Measurements from ENCODE around the gene SP3. TPM values are rescaled to one million over a fixed set of nuclear protein-coding genes. Genes with fewer than 3 reads are reported as not detected.

The SP3 gene
- total RNA-seq, 2 experiments from 2014 or later = 80.5 to 84.0 TPM

GRCh38 chr2:173938700-173939384 is 26.3 kb downstream of the SP3 start:
- peaks cover 55% of the 10 kb centered on the region for H3K36me3 Mint-ChIP-seq (ENCODE audit: low read depth)
- POLR2A ChIA-PET = no interaction called here
- H3K9me3 Mint-ChIP-seq = peaks cover 1% of the 10 kb centered on the region
- H3K4me3 Mint-ChIP-seq = no peak overlapping the region
- peaks cover 62% of the 10 kb centered on the region for H3K4me1 Mint-ChIP-seq (ENCODE audit: low read depth)
- ATAC-seq = no peak
- DNase-seq = no peak
- intact Hi-C loops (cut with micrococcal nuclease) = no loop called here
- CTCF ChIA-PET = no interaction called here
- no peak for TF ChIP-seq CTCF (IDR thresholded peaks at IDR 0.05)
- H3K27ac Mint-ChIP-seq = peak overlapping the region; percentile 7
- no peaks in the 10 kb centered on the region for H3K27me3 Mint-ChIP-seq

GRCh38 chr2:173935305-173935704 is 29.9 kb downstream of the SP3 start:
- intact Hi-C loops (cut with micrococcal nuclease) = no loop called here
- Mint-ChIP-seq H3K4me1 (ENCODE audit: low read depth) (peaks cover 43% of the 10 kb centered on the region), H3K4me3 (no peak overlapping the region), H3K27me3 (no peaks in the 10 kb centered on the region), H3K27ac (no peak overlapping the region), H3K9me3 (no peaks in the 10 kb centered on the region), H3K36me3 (ENCODE audit: low read depth) (peaks cover 48% of the 10 kb centered on the region)
- DNase-seq = no peak
- no peak for TF ChIP-seq CTCF (IDR thresholded peaks at IDR 0.05)
- CTCF ChIA-PET = no interaction called here
- POLR2A ChIA-PET = no interaction called here
- ATAC-seq = no peak

GRCh38 chr2:173934895-173935294 is 30.3 kb downstream of the SP3 start:
- H3K27me3 Mint-ChIP-seq = no peaks in the 10 kb centered on the region
- H3K9me3 Mint-ChIP-seq = no peaks in the 10 kb centered on the region
- H3K36me3 Mint-ChIP-seq (ENCODE audit: low read depth) = peaks cover 45% of the 10 kb centered on the region
- intact Hi-C loops (cut with micrococcal nuclease) = no loop called here
- ChIA-PET CTCF (interaction anchor here (1.0 kb wide), 1 partner anchor 37 kb away, joined by 3 read pairs; no protein-coding TSS in a partner anchor), POLR2A (no interaction called here)
- no peak overlapping the region for H3K27ac Mint-ChIP-seq
- DNase-seq (no peak), ATAC-seq (no peak)
- peaks cover 40% of the 10 kb centered on the region for H3K4me1 Mint-ChIP-seq (ENCODE audit: low read depth)
- no peak overlapping the region for H3K4me3 Mint-ChIP-seq
- TF ChIP-seq CTCF (IDR thresholded peaks at IDR 0.05) = no peak

GRCh38 chr2:173931751-173932150 is 33.4 kb downstream of the SP3 start:
- Mint-ChIP-seq H3K9me3 (peaks cover 3% of the 10 kb centered on the region), H3K4me3 (no peak overlapping the region), H3K27me3 (no peaks in the 10 kb centered on the region), H3K27ac (no peak overlapping the region), H3K36me3 (ENCODE audit: low read depth) (peaks cover 44% of the 10 kb centered on the region), H3K4me1 (ENCODE audit: low read depth) (peaks cover 34% of the 10 kb centered on the region)
- ATAC-seq = no peak
- POLR2A ChIA-PET = no interaction called here
- intact Hi-C loops (cut with micrococcal nuclease) = no loop called here
- no peak for TF ChIP-seq CTCF (IDR thresholded peaks at IDR 0.05)
- CTCF ChIA-PET = no interaction called here
- DNase-seq = no peak

GRCh38 chr2:173929441-173929840 is 35.7 kb downstream of the SP3 start:
- Mint-ChIP-seq H3K27ac (peak overlapping the region; percentile 12), H3K27me3 (no peaks in the 10 kb centered on the region), H3K9me3 (peaks cover 3% of the 10 kb centered on the region), H3K4me1 (ENCODE audit: low read depth) (peaks cover 51% of the 10 kb centered on the region), H3K36me3 (ENCODE audit: low read depth) (peaks cover 45% of the 10 kb centered on the region), H3K4me3 (no peak overlapping the region)
- ATAC-seq (no peak), DNase-seq (no peak)
- no peak for TF ChIP-seq CTCF (IDR thresholded peaks at IDR 0.05)
- POLR2A ChIA-PET = no interaction called here
- intact Hi-C loops (cut with micrococcal nuclease) = no loop called here
- CTCF ChIA-PET = no interaction called here

Measured in activated CD8-positive, alpha-beta T cell treated with anti-CD3 and anti-CD28 coated beads for 36 hours (primary cell).